IMR-90 (cell line): ENCODE data around the gene NALCN. TPM values are rescaled to one million over a fixed set of nuclear protein-coding genes. Genes with fewer than 3 reads are reported as not detected.

Experiments
- ATAC-seq: fragments of 200-7000 bp; cut with Tn5 transposase; 2 replicates; pipeline ENCODE4 v1.9.1; 2020; ENCODE audit warnings: low read depth, mild to moderate bottlenecking, moderate library complexity
- BruUV-seq: library from RNA; stranded (reverse); fragments of 400-500 nt; replicated peaks from 2 replicates; lab custom pipeline; 2021; lab: Mats Ljungman, UMichigan
- CTCF ChIA-PET: fragments of 300-600 bp; formaldehyde crosslinking; extraction: SDS; loops from one replicate; lab custom pipeline; 2021; ENCODE audit warnings: antibody characterized with exemption; lab: Yijun Ruan, JAX
- POLR2A ChIA-PET: fragments of 300-600 bp; sonication (Branson Sonifier 250); formaldehyde crosslinking; loops from one replicate; lab custom pipeline; 2022; ENCODE audit warnings: antibody characterized with exemption; ENCODE audit not compliant: unreplicated experiment; lab: Charles Lee
- DNase-seq: peaks from one replicate; pipeline ENCODE4 v3.0.0; 2013
- H2AFZ ChIP-seq: replicated peaks from 2 replicates; pipeline ENCODE3; 2013; ENCODE audit warnings: low read length, mild to moderate bottlenecking; ENCODE audit not compliant: poor library complexity
- H2AK5ac ChIP-seq: 2 replicates; pipeline ENCODE4 v1.6.1; 2013; ENCODE audit warnings: low read depth, low read length, inconsistent platforms
- H2AK9ac ChIP-seq: replicated peaks from 2 replicates; pipeline ENCODE3; 2013; ENCODE audit warnings: mild to moderate bottlenecking, low read depth, low read length, moderate library complexity; ENCODE audit not compliant: poor library complexity
- H2BK120ac ChIP-seq: 2 replicates; pipeline ENCODE4 v1.6.1; 2013; ENCODE audit warnings: low read depth, low read length, inconsistent platforms
- H2BK15ac ChIP-seq: 3 replicates; pipeline ENCODE4 v1.6.1; 2013; ENCODE audit warnings: low read depth, low read length, inconsistent platforms
- H2BK20ac ChIP-seq: 2 replicates; pipeline ENCODE4 v1.6.1; 2013; ENCODE audit warnings: low read depth, mild to moderate bottlenecking, inconsistent platforms, low read length, moderate library complexity
- H2BK5ac ChIP-seq: 2 replicates; pipeline ENCODE4 v1.6.1; 2013; ENCODE audit warnings: mild to moderate bottlenecking, low read depth, low read length, inconsistent platforms; ENCODE audit not compliant: poor library complexity, severe bottlenecking
- H3K14ac ChIP-seq: replicated peaks from 2 replicates; pipeline ENCODE4 v1.6.1; 2013; ENCODE audit warnings: low read depth, low read length, inconsistent platforms
- H3K18ac ChIP-seq: 2 replicates; pipeline ENCODE4 v1.6.1; 2013; ENCODE audit warnings: low read depth, low read length, control low read depth
- H3K23ac ChIP-seq: 2 replicates; pipeline ENCODE4 v1.6.1; 2013; ENCODE audit warnings: low read depth, low read length, inconsistent platforms
- H3K27ac ChIP-seq: 2 replicates; pipeline ENCODE4 v1.5.1; 2013; ENCODE audit warnings: mild to moderate bottlenecking, control low read depth, low read length; ENCODE audit not compliant: insufficient read depth
- H3K27me3 ChIP-seq: 2 replicates; pipeline ENCODE4 v1.6.1; 2013; ENCODE audit warnings: low read length; ENCODE audit not compliant: control insufficient read depth, insufficient read depth
- H3K36me3 ChIP-seq: 2 replicates; pipeline ENCODE4 v1.6.1; 2013; ENCODE audit warnings: low read length, mixed read lengths; ENCODE audit not compliant: control insufficient read depth, insufficient read depth
- H3K4ac ChIP-seq: 2 replicates; pipeline ENCODE4 v1.6.1; 2013; ENCODE audit warnings: low read depth, low read length, inconsistent platforms
- H3K4me1 ChIP-seq: 2 replicates; pipeline ENCODE4 v1.6.1; 2013; ENCODE audit warnings: low read length, mixed read lengths; ENCODE audit not compliant: control insufficient read depth, insufficient read depth
- H3K4me2 ChIP-seq: 2 replicates; pipeline ENCODE4 v1.6.1; 2013; ENCODE audit warnings: low read depth, mild to moderate bottlenecking, control low read depth, low read length, moderate library complexity
- H3K4me3 ChIP-seq: 2 replicates; pipeline ENCODE4 v1.5.1; 2013; ENCODE audit warnings: low read depth, mild to moderate bottlenecking, control low read depth, low read length, moderate library complexity; ENCODE audit not compliant: insufficient read depth
- H3K56ac ChIP-seq: 2 replicates; pipeline ENCODE4 v1.6.1; 2013; ENCODE audit warnings: low read length, inconsistent platforms; ENCODE audit not compliant: insufficient read depth; ENCODE audit errors: extremely low read depth
- H3K79me1 ChIP-seq, 2 experiments: 2 replicates each; pipeline ENCODE4 v1.6.1; 2013; ENCODE audit warnings: low read length in 2 of 2, inconsistent platforms in 1 of 2, low read depth in 1 of 2
- H3K9ac ChIP-seq: 2 replicates; pipeline ENCODE4 v1.6.1; 2013; ENCODE audit warnings: low read depth, low read length, control low read depth
- H3K9me1 ChIP-seq: 2 replicates; pipeline ENCODE4 v1.6.1; 2013; ENCODE audit warnings: low read length, inconsistent platforms; ENCODE audit not compliant: insufficient read depth
- H3K9me3 ChIP-seq: 2 replicates; pipeline ENCODE4 v1.6.1; 2013; ENCODE audit warnings: low read length; ENCODE audit not compliant: control insufficient read depth, insufficient read depth
- H4K20me1 ChIP-seq: 2 replicates; pipeline ENCODE4 v1.6.1; 2013; ENCODE audit warnings: low read length, inconsistent platforms; ENCODE audit not compliant: insufficient read depth
- H4K5ac ChIP-seq: 2 replicates; pipeline ENCODE4 v1.6.1; 2013; ENCODE audit warnings: mild to moderate bottlenecking, low read depth, low read length, control low read depth
- H4K8ac ChIP-seq, 2 experiments: 2 replicates each; pipeline ENCODE4 v1.6.1; 2013; ENCODE audit warnings: low read depth in 2 of 2, low read length in 2 of 2, control low read depth in 1 of 2, inconsistent platforms in 1 of 2
- H4K91ac ChIP-seq: 2 replicates; pipeline ENCODE4 v1.6.1; 2013; ENCODE audit warnings: low read depth, low read length, inconsistent platforms; ENCODE audit not compliant: insufficient read depth
- BHLHE40 ChIP-seq: fragments of 150-350 bp; IDR thresholded peaks from 2 replicates; pipeline ENCODE4 v1.6.1; 2016; ENCODE audit warnings: mild to moderate bottlenecking, low read depth, low read length
- FOS ChIP-seq: fragments of 150-350 bp; IDR thresholded peaks from 2 replicates; pipeline ENCODE4 v1.6.1; 2016; ENCODE audit warnings: low read depth, low read length
- MAZ ChIP-seq: IDR thresholded peaks from 2 replicates; pipeline ENCODE4 v1.6.1; 2012; ENCODE audit warnings: low read depth, mild to moderate bottlenecking, low read length, improper control_type of control experiment, moderate library complexity, borderline replicate concordance
- USF2 ChIP-seq: fragments of 150-350 bp; IDR thresholded peaks from 2 replicates; pipeline ENCODE4 v1.6.1; 2017; ENCODE audit warnings: mild to moderate bottlenecking, antibody characterized with exemption, low read length, low read depth
- WGBS, 2 experiments: methylation state at CpG; one replicate each; pipeline versions ENCODE4 v1.1.5 to v1.1.7; 2013; ENCODE audit warnings: missing lambda C conversion rate in 2 of 2; ENCODE audit not compliant: insufficient read length in 1 of 2; ENCODE audit errors: extremely low coverage in 2 of 2; 5-methylcytosine and 5-hydroxymethylcytosine counted together
- dilution Hi-C: fragments of 300-500 bp; cut with HindIII; formaldehyde crosslinking; loops from one replicate; pipeline ENCODE4 v1.14.3; 2018; ENCODE audit warnings: low sequenced_read_pairs; ENCODE audit not compliant: unreplicated experiment
- in situ Hi-C: fragments of 300-500 bp; cut with MboI; formaldehyde crosslinking; loops from 3 replicates; pipeline ENCODE4 v1.14.3; 2019; ENCODE audit warnings: low sequenced_read_pairs, inconsistent platforms, mixed read lengths
- intact Hi-C: fragments of 100-400 bp; cut with micrococcal nuclease; formaldehyde crosslinking; loops from 2 replicates; pipeline ENCODE4 v1.10.0; 2022
- polyA plus RNA-seq, 3 experiments: library from polyadenylated mRNA; depleted of rRNA; stranded (reverse); fragments of >200 nt; gene quantifications; 2 replicates each; pipeline ENCODE4 v1.2.3, GENCODE V29; 2012; ENCODE audit warnings: low replicate concordance in 1 of 3
- total RNA-seq: library from RNA; depleted of rRNA; stranded (reverse); fragments of >200 nt; gene quantifications from 2 replicates; pipeline ENCODE4 v1.2.3, GENCODE V29; 2012

The NALCN gene
- total and polyA plus RNA-seq, 2 of the 4 experiments (the other 2 are of a cell fraction) = 2.9 to 4.8 TPM

- no peak for TF ChIP-seq MAZ
- peak; percentile 66 for TF ChIP-seq USF2
Measured at GRCh38 chr13:101449790-101450748, 33.8 kb upstream of the NALCN start (continued).

DNA sequence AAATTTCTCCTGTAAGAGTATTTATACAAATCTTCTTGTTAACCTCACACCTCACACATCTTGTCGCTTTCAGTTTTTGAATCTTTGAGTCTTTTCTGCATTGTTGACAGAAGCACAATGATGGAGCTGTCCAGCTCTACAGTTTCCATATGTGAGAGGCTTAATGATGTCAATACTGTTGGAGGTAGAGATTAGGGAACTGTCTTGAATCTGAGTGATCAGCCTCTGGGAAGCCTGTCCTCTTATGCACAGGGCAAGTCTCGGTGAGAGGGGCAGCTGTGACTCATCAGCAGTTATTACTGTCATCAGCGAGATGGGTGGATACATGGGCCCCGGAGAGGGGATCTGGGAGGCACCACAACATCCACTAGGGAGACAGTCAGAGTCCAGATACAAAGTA is 31.5 kb upstream of the NALCN start:
- H3K4me3 ChIP-seq = no peak overlapping the region
- dilution Hi-C loops (no loop called here), intact Hi-C loops (no loop called here), in situ Hi-C loops (no loop called here)
- no peak overlapping the region for H3K14ac ChIP-seq
- H3K9ac ChIP-seq = no peak overlapping the region
- peaks cover 11% of the 10 kb centered on the region for H3K9me1 ChIP-seq
- no peak overlapping the region for H3K27ac ChIP-seq
- H3K79me1 ChIP-seq = no peaks in the 10 kb centered on the region
- DNase-seq (peak; percentile 51), ATAC-seq (peak; percentile 27)
- H3K4me2 ChIP-seq = no peak overlapping the region
- no peak overlapping the region for H3K23ac ChIP-seq
- peak overlapping the region; percentile 52 for H2AK9ac ChIP-seq
- no peak overlapping the region for H2BK5ac ChIP-seq
- no peak overlapping the region for H4K91ac ChIP-seq
- no peak overlapping the region for H4K8ac ChIP-seq
- H3K36me3 ChIP-seq = no peaks in the 10 kb centered on the region
- TF ChIP-seq FOS (peak; percentile 47; the same call in 1 of the 2 replicates), BHLHE40 (no peak)
- peak overlapping the region; percentile 23; the same call in 1 of the 2 replicates for H2AK5ac ChIP-seq
- CTCF ChIA-PET = interaction anchor here (0.6 kb wide), 1 partner anchor 79 kb away, joined by 3 read pairs; no protein-coding TSS in a partner anchor
- POLR2A ChIA-PET = no interaction called here
- no peaks in the 10 kb centered on the region for H3K9me3 ChIP-seq
- BruUV-seq = no TSS peak
- WGBS, 2 experiments = no CpG with 5 or more reads among the region's 4 CpGs
- H2BK120ac ChIP-seq = peak overlapping the region; percentile 39; the same call in 1 of the 2 replicates
- H2BK15ac ChIP-seq = peak overlapping the region; percentile 12; the same call in 2 of the 3 replicates
- H3K4ac ChIP-seq = 0 out of 2 replicates have a peak overlapping the region, but pooled peaks have one; percentile 8
- no peak overlapping the region for H3K56ac ChIP-seq
- H2AFZ ChIP-seq = peak overlapping the region; percentile 39
- H4K20me1 ChIP-seq = no peaks in the 10 kb centered on the region
- no peak overlapping the region for H4K5ac ChIP-seq
- H3K18ac ChIP-seq = no peak overlapping the region
- peaks cover 16% of the 10 kb centered on the region for H3K4me1 ChIP-seq
- H2BK20ac ChIP-seq = peak overlapping the region; percentile 8; the same call in 1 of the 2 replicates
- no peaks in the 10 kb centered on the region for H3K27me3 ChIP-seq
